Measurements from ENCODE around the gene RAB33B. TPM values are rescaled to one million over a fixed set of nuclear protein-coding genes. Genes with fewer than 3 reads are reported as not detected.

RAB33B gene
- total and polyA plus RNA-seq, 10 of the 15 experiments (the other 5 are each of a cell fraction or from before 2014, with no cell fraction given), result 3.2 to 10.7 (median 7.5) TPM

GRCh38 chr4:139457318-139457717, 3.4 kb downstream of the RAB33B start:
- Histone ChIP-seq H3K27ac (ENCODE audit: control insufficient read depth, insufficient read depth) (no peak overlapping the region), H3K4me3 (no peak overlapping the region), H3K9ac (ENCODE audit: control insufficient read depth, insufficient read depth, low read length) (no peak overlapping the region), H3K4me2 (ENCODE audit: control insufficient read depth, insufficient read depth) (peak overlapping the region; percentile 51), H3K27me3 (replicated peaks in 1 of 2; ENCODE audit: control insufficient read depth in 2 of 2, insufficient read depth in 2 of 2, low read length in 1 of 2) (no peaks in the 10 kb centered on the region), H3K79me2 (ENCODE audit: control insufficient read depth, insufficient read depth, low read length) (peaks cover 56% of the 10 kb centered on the region), H2AFZ (ENCODE audit: control insufficient read depth, low read depth, low read length) (no peak overlapping the region), H3K4me1 (ENCODE audit: control insufficient read depth, insufficient read depth, low read length) (peaks cover 7% of the 10 kb centered on the region), H3K36me3 (ENCODE audit: control insufficient read depth in 2 of 2, insufficient read depth in 2 of 2, low read length in 1 of 2) (0 out of 4 replicates have a peak, but pooled peaks cover 0 to 3% of the 10 kb centered on the region in 2 experiments), H4K20me1 (ENCODE audit: control insufficient read depth, insufficient read depth) (no peaks in the 10 kb centered on the region), H3K9me3 (replicated peaks; ENCODE audit: control insufficient read depth, insufficient read depth, low read length) (no peaks in the 10 kb centered on the region; the same call in 2 of the 3 replicates)
- ATAC-seq (no peak), DNase-seq (ENCODE audit: low read depth, low spot score) (no peak), FAIRE-seq (no peak)
- TF ChIP-seq HDGF (IDR thresholded peaks at IDR 0.05) (no peak), CEBPB (IDR thresholded peaks at IDR 0.05; ENCODE audit: borderline replicate concordance in 1 of 2, low read depth in 2 of 2, low read length in 2 of 2) (no peak), YY1 (IDR thresholded peaks at IDR 0.05; ENCODE audit: low read depth, low read length) (no peak), NR2C2 (IDR thresholded peaks at IDR 0.05; ENCODE audit: borderline replicate concordance, control insufficient read depth, insufficient read length, low read depth) (no peak)
- RAD21 ChIA-PET (ENCODE audit: unreplicated experiment), result interaction anchor here (0.5 to 0.7 kb wide), 2 partner anchors 14 to 15 kb away, joined by 3 read pairs; no protein-coding TSS in a partner anchor
- CTCF ChIA-PET, result interaction anchor here (0.7 to 3.6 kb wide), 4 partner anchors 53 to 313 kb away, joined by 3 to 20 read pairs (median 4); no protein-coding TSS in a partner anchor
- WGBS (ENCODE audit: insufficient coverage, insufficient replicate concordance, low lambda C conversion rate, missing lambda C conversion rate), result 74% methylated on average over 4 of the region's 4 CpGs
- POLR2A ChIA-PET, result interaction anchor here (0.5 to 1.3 kb wide), 2 partner anchors 8 to 249 kb away, joined by 3 to 5 read pairs; no protein-coding TSS in a partner anchor
- BruUV-seq (replicated peaks), result no TSS peak
- SMC1A ChIA-PET (ENCODE audit: uncharacterized antibody, unreplicated experiment), result interaction anchor here (0.5 to 1.2 kb wide), 5 partner anchors 8 to 29 kb away, joined by 3 to 4 read pairs (median 3); no protein-coding TSS in a partner anchor
- in situ Hi-C loops (cut with MboI), result no loop called here
- intact Hi-C loops (cut with micrococcal nuclease; ENCODE audit: unreplicated experiment), result loop anchor here (5.0 to 10.0 kb wide), 2 partner anchors 153 to 440 kb away; partner anchors contain the start of genes NAA15, NDUFC1 and NOCT

GRCh38 chr4:139458543-139458942, 4.6 kb downstream of the RAB33B start:
- POLR2A ChIA-PET, result no interaction called here
- in situ Hi-C loops (cut with MboI), result no loop called here
- H2AFZ ChIP-seq (ENCODE audit: control insufficient read depth, low read depth, low read length), result no peak overlapping the region
- DNase-seq (ENCODE audit: low read depth, low spot score) (no peak), FAIRE-seq (no peak), ATAC-seq (no peak)
- no peaks in the 10 kb centered on the region for H3K27me3 ChIP-seq (replicated peaks in 1 of 2; ENCODE audit: control insufficient read depth in 2 of 2, insufficient read depth in 2 of 2, low read length in 1 of 2)
- H3K4me3 ChIP-seq, result no peak overlapping the region
- no peak overlapping the region for H3K27ac ChIP-seq (ENCODE audit: control insufficient read depth, insufficient read depth)
- no peak overlapping the region for H3K9ac ChIP-seq (ENCODE audit: control insufficient read depth, insufficient read depth, low read length)
- no peaks in the 10 kb centered on the region; the same call in 2 of the 3 replicates for H3K9me3 ChIP-seq (replicated peaks; ENCODE audit: control insufficient read depth, insufficient read depth, low read length)
- no TSS peak for BruUV-seq (replicated peaks)
- peak overlapping the region; percentile 31 for H3K4me2 ChIP-seq (ENCODE audit: control insufficient read depth, insufficient read depth)
- CTCF ChIA-PET, result interaction anchor here (3.6 kb wide), 1 partner anchor 72 kb away, joined by 20 read pairs; no protein-coding TSS in a partner anchor
- peaks cover 6% of the 10 kb centered on the region; the same call in 1 of the 2 replicates for H3K4me1 ChIP-seq (ENCODE audit: control insufficient read depth, insufficient read depth, low read length)
- RAD21 ChIA-PET (ENCODE audit: unreplicated experiment), result no interaction called here
- peaks cover 55% of the 10 kb centered on the region for H3K79me2 ChIP-seq (ENCODE audit: control insufficient read depth, insufficient read depth, low read length)
- 100% methylated on average over 1 of the region's 1 CpG for WGBS (ENCODE audit: insufficient coverage, insufficient replicate concordance, low lambda C conversion rate, missing lambda C conversion rate)
- intact Hi-C loops (cut with micrococcal nuclease; ENCODE audit: unreplicated experiment), result loop anchor here (5.0 to 10.0 kb wide), 2 partner anchors 154 to 441 kb away; partner anchors contain the start of genes NAA15, NDUFC1 and NOCT
- H3K36me3 ChIP-seq (ENCODE audit: control insufficient read depth in 2 of 2, insufficient read depth in 2 of 2, low read length in 1 of 2), result 0 out of 4 replicates have a peak, but pooled peaks cover 0 to 3% of the 10 kb centered on the region in 2 experiments
- H4K20me1 ChIP-seq (ENCODE audit: control insufficient read depth, insufficient read depth), result no peaks in the 10 kb centered on the region
- SMC1A ChIA-PET (ENCODE audit: uncharacterized antibody, unreplicated experiment), result interaction anchor here (1.2 kb wide), 1 partner anchor 12 kb away, joined by 4 read pairs; no protein-coding TSS in a partner anchor
- no peak for TF ChIP-seq RELB (IDR thresholded peaks at IDR 0.05; ENCODE audit: low read depth)
- no peak for TF ChIP-seq ZNF687 (IDR thresholded peaks at IDR 0.05)
- TF ChIP-seq ATF2 (IDR thresholded peaks at IDR 0.05; ENCODE audit: low read length), result no peak
- no peak for TF ChIP-seq POU2F2 (IDR thresholded peaks at IDR 0.05; ENCODE audit: borderline replicate concordance, low read depth, low read length)
- no peak for TF ChIP-seq CBX5 (IDR thresholded peaks at IDR 0.05; ENCODE audit: low read depth)

All from GM12878 (cell line).